ENCODE results near the gene HEATR9.

Gene HEATR9

GRCh38 chr17:35878361-35878760, 9.7 kb upstream of the HEATR9 start:
- TF ChIP-seq YY1 (IDR thresholded peaks at IDR 0.05; ENCODE audit: insufficient read depth, insufficient read length) (no peak), ZNF274 (IDR thresholded peaks at IDR 0.05; ENCODE audit: low read depth, low read length) (no peak), SUZ12 (IDR thresholded peaks at IDR 0.05; ENCODE audit: extremely low read depth, insufficient read depth, insufficient read length) (no peak)
- Histone ChIP-seq H3K4me1 (ENCODE audit: insufficient read depth, insufficient read length) (no peaks in the 10 kb centered on the region), H3K9ac (ENCODE audit: insufficient read length, low read depth) (no peak overlapping the region), H3K27me3 (ENCODE audit: insufficient read depth, insufficient read length) (no peaks in the 10 kb centered on the region), H3K36me3 (ENCODE audit: insufficient read depth, insufficient read length, low read length) (no peaks in the 10 kb centered on the region), H3K9me3 (ENCODE audit: insufficient read depth, low read length) (no peaks in the 10 kb centered on the region), H3K4me3 (ENCODE audit: insufficient read length, low read depth) (no peak overlapping the region)
- no peak for DNase-seq (ENCODE audit: low read depth, low spot score)

GRCh38 chr17:35877345-35878029, 8.8 kb upstream of the HEATR9 start:
- Histone ChIP-seq H3K4me3 (ENCODE audit: insufficient read length, low read depth) (no peak overlapping the region), H3K9me3 (ENCODE audit: insufficient read depth, low read length) (no peaks in the 10 kb centered on the region), H3K36me3 (ENCODE audit: insufficient read depth, insufficient read length, low read length) (no peaks in the 10 kb centered on the region), H3K4me1 (ENCODE audit: insufficient read depth, insufficient read length) (no peaks in the 10 kb centered on the region), H3K27me3 (ENCODE audit: insufficient read depth, insufficient read length) (no peaks in the 10 kb centered on the region), H3K9ac (ENCODE audit: insufficient read length, low read depth) (no peak overlapping the region)
- TF ChIP-seq ZNF274 (IDR thresholded peaks at IDR 0.05; ENCODE audit: low read depth, low read length), result no peak
- no peak for TF ChIP-seq SUZ12 (IDR thresholded peaks at IDR 0.05; ENCODE audit: extremely low read depth, insufficient read depth, insufficient read length)
- no peak for TF ChIP-seq YY1 (IDR thresholded peaks at IDR 0.05; ENCODE audit: insufficient read depth, insufficient read length)
- DNase-seq (ENCODE audit: low read depth, low spot score), result no peak

- Histone ChIP-seq H3K36me3 (ENCODE audit: insufficient read depth, insufficient read length, low read length) (no peaks in the 10 kb centered on the region), H3K9ac (ENCODE audit: insufficient read length, low read depth) (no peak overlapping the region), H3K27me3 (ENCODE audit: insufficient read depth, insufficient read length) (no peaks in the 10 kb centered on the region), H3K9me3 (ENCODE audit: insufficient read depth, low read length) (no peaks in the 10 kb centered on the region), H3K4me1 (ENCODE audit: insufficient read depth, insufficient read length) (no peaks in the 10 kb centered on the region), H3K4me3 (ENCODE audit: insufficient read length, low read depth) (no peak overlapping the region)
- no peak for DNase-seq (ENCODE audit: low read depth, low spot score)
- TF ChIP-seq ZNF274 (IDR thresholded peaks at IDR 0.05; ENCODE audit: low read depth, low read length), result no peak
- TF ChIP-seq SUZ12 (IDR thresholded peaks at IDR 0.05; ENCODE audit: extremely low read depth, insufficient read depth, insufficient read length), result no peak
- no peak for TF ChIP-seq YY1 (IDR thresholded peaks at IDR 0.05; ENCODE audit: insufficient read depth, insufficient read length)
Measured at GRCh38 chr17:35876534-35876933, 7.8 kb upstream of the HEATR9 start.

- TF ChIP-seq ZNF274 (IDR thresholded peaks at IDR 0.05; ENCODE audit: low read depth, low read length), result no peak
- TF ChIP-seq SUZ12 (IDR thresholded peaks at IDR 0.05; ENCODE audit: extremely low read depth, insufficient read depth, insufficient read length), result no peak
- TF ChIP-seq YY1 (IDR thresholded peaks at IDR 0.05; ENCODE audit: insufficient read depth, insufficient read length), result no peak
- H3K27me3 ChIP-seq (ENCODE audit: insufficient read depth, insufficient read length), result no peaks in the 10 kb centered on the region
- H3K9me3 ChIP-seq (ENCODE audit: insufficient read depth, low read length), result no peaks in the 10 kb centered on the region
- H3K9ac ChIP-seq (ENCODE audit: insufficient read length, low read depth), result no peak overlapping the region
- H3K4me1 ChIP-seq (ENCODE audit: insufficient read depth, insufficient read length), result no peaks in the 10 kb centered on the region
- no peak for DNase-seq (ENCODE audit: low read depth, low spot score)
- no peak overlapping the region for H3K4me3 ChIP-seq (ENCODE audit: insufficient read length, low read depth)
- H3K36me3 ChIP-seq (ENCODE audit: insufficient read depth, insufficient read length, low read length), result no peaks in the 10 kb centered on the region
Measured at GRCh38 chr17:35875800-35876139, 7.1 kb upstream of the HEATR9 start.

GRCh38 chr17:35875072-35875799, 6.5 kb upstream of the HEATR9 start:
- no peak overlapping the region for H3K4me3 ChIP-seq (ENCODE audit: insufficient read length, low read depth)
- no peak overlapping the region for H3K9ac ChIP-seq (ENCODE audit: insufficient read length, low read depth)
- DNase-seq (ENCODE audit: low read depth, low spot score), result no peak
- H3K27me3 ChIP-seq (ENCODE audit: insufficient read depth, insufficient read length), result no peaks in the 10 kb centered on the region
- TF ChIP-seq SUZ12 (IDR thresholded peaks at IDR 0.05; ENCODE audit: extremely low read depth, insufficient read depth, insufficient read length), result no peak
- no peak for TF ChIP-seq YY1 (IDR thresholded peaks at IDR 0.05; ENCODE audit: insufficient read depth, insufficient read length)
- TF ChIP-seq ZNF274 (IDR thresholded peaks at IDR 0.05; ENCODE audit: low read depth, low read length), result no peak
- no peaks in the 10 kb centered on the region for H3K36me3 ChIP-seq (ENCODE audit: insufficient read depth, insufficient read length, low read length)
- no peaks in the 10 kb centered on the region for H3K9me3 ChIP-seq (ENCODE audit: insufficient read depth, low read length)
- no peaks in the 10 kb centered on the region for H3K4me1 ChIP-seq (ENCODE audit: insufficient read depth, insufficient read length)

GRCh38 chr17:35872196-35872980, 3.7 kb upstream of the HEATR9 start:
- Histone ChIP-seq H3K9me3 (ENCODE audit: insufficient read depth, low read length) (no peaks in the 10 kb centered on the region), H3K36me3 (ENCODE audit: insufficient read depth, insufficient read length, low read length) (no peaks in the 10 kb centered on the region), H3K9ac (ENCODE audit: insufficient read length, low read depth) (no peak overlapping the region), H3K4me1 (ENCODE audit: insufficient read depth, insufficient read length) (no peaks in the 10 kb centered on the region), H3K4me3 (ENCODE audit: insufficient read length, low read depth) (no peak overlapping the region), H3K27me3 (ENCODE audit: insufficient read depth, insufficient read length) (no peaks in the 10 kb centered on the region)
- no peak for DNase-seq (ENCODE audit: low read depth, low spot score)
- TF ChIP-seq ZNF274 (IDR thresholded peaks at IDR 0.05; ENCODE audit: low read depth, low read length), result no peak
- TF ChIP-seq YY1 (IDR thresholded peaks at IDR 0.05; ENCODE audit: insufficient read depth, insufficient read length), result no peak
- no peak for TF ChIP-seq SUZ12 (IDR thresholded peaks at IDR 0.05; ENCODE audit: extremely low read depth, insufficient read depth, insufficient read length)
